ENCODE results near the gene SOCS1. TPM values are rescaled to one million over a fixed set of nuclear protein-coding genes. Genes with fewer than 3 reads are reported as not detected.
"Not testable (repeated sequence)": the region's sequence is repeated elsewhere in the genome, so short reads cannot be mapped to it uniquely, and the experiment has no call there.

The SOCS1 gene, protein sequence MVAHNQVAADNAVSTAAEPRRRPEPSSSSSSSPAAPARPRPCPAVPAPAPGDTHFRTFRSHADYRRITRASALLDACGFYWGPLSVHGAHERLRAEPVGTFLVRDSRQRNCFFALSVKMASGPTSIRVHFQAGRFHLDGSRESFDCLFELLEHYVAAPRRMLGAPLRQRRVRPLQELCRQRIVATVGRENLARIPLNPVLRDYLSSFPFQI
- total RNA-seq, result 100 to 1,000 TPM; 112 to 148 (median 114) TPM

DNA sequence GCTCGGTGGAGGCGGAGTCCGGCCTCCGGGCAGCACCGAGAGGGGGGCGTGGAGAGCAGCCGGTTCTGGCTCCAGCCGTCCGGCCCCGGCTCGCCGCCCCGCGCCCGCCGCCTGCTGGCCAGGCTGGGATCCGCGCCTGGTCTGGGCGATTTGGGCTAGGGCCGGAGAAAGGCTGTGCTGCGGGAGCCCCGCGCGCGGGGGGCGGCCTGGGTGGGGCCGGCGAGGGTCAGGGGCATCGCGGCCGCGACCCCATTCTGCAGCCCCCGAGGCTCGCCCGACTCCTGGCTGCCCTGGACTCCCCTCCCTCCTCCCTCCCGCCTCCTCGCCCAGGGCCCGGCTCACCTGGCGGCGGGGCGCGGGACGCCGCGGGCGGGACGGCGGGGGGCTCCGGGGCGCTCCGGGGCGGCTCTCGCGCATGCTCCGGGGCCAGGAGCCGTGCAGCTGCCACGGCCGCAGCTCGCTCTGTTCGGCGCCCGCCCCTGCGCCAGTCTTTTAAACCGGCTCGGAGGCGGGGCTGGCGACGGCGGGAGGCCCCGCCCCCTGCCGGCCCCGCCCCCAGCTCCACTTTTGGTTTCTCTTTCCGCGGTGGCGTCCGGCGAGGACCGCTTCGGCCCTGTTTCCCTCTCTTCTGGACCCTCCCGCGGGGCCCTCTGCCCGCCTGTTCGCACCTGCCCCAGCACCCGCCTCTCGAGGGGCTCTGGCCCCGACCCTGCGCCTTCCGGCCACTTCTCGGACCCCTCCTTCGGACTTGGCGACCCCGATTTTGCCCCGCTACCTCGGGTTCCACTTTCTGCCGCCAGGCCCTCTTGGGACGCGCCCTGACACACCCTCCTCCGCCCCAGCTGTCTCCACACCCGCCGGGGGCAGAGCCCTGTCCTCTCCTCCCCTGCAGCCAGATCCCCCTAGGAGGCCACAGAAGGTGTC is at the start of gene SOCS1:
Gene SOCS1, minus strand, starts transcription at position 468 of the 924 bp plus-strand sequence. CDS start 726 bp downstream, outside the sequence.
- ATAC-seq (peak; percentile 67 to 68), DNase-seq (peak; percentile 89)
- Mint-ChIP-seq H3K9me3 (no peaks in the 10 kb centered on the region), H3K4me1 (ENCODE audit: low read depth) (peaks cover 50% of the 10 kb centered on the region), H3K27me3 (ENCODE audit: low read depth) (no peaks in the 10 kb centered on the region), H3K36me3 (ENCODE audit: insufficient read depth) (peaks cover 23% of the 10 kb centered on the region), H3K4me3 (peak within 1 kb of the TSS; percentile 94)

DNA sequence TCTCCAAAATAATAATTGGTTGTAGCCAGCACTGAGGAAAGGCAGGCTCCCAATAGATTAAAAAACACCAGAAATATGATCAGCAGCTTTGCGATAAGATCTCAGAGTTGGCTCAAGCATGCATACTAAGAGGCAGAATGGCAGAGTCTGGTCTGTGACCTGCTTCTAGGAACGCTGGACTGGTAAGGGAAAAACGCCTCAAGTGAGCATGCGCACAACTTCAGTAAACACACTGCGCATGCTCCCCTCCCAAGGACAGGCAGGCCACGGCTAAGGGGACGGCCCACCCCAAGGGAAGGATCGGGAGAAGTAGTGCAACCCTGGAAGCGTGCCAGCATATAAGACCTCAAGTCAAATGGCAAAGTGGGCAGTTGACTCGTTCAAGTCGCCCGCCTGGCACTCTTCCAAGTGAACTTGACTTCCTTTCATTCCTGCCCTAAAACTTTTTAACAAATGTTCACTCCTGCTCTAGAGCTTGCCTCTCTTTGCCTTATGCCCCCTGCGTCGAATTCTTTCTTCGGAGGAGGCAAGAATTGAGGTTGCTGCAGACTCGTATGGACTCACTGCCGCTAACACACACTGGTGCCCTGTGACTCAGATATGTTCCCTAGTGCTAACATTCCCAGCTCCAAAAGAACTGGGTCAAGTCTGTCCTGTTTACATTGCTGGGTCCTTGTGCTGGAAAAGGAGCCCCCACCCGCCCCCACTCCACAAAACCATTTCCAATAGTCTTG is 47.6 kb upstream of the SOCS1 start:
- H3K36me3 Mint-ChIP-seq (ENCODE audit: insufficient read depth), result no peaks in the 10 kb centered on the region
- H3K27me3 Mint-ChIP-seq (ENCODE audit: low read depth), result no peaks in the 10 kb centered on the region
- ATAC-seq (no peak), DNase-seq (no peak)
- peaks cover 8% of the 10 kb centered on the region for H3K4me1 Mint-ChIP-seq (ENCODE audit: low read depth)
- H3K4me3 Mint-ChIP-seq, result no peak overlapping the region
- H3K9me3 Mint-ChIP-seq, result no peaks in the 10 kb centered on the region

DNA sequence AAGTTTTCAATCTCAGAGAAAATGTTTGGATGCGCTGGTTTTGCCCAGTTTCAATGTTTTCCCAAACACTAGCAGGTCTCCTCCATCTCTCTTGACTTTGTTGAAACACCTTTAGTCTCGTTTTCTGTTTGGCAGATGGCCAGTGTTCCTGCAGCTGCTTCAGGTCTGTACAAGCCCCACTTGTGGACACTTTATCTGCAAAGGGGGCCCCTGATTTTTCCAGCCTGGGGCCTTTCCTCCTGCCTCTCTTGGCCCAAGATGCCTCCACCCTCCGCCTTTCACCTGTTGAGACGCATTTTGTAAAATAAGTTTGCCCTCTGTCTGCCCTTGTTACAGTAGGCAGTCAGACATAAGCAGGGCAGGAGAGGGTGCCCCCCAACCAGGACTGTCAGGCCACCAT is 47.0 kb upstream of the SOCS1 start:
- Mint-ChIP-seq H3K4me3 (no peak overlapping the region), H3K36me3 (ENCODE audit: insufficient read depth) (no peaks in the 10 kb centered on the region), H3K9me3 (no peaks in the 10 kb centered on the region), H3K27me3 (ENCODE audit: low read depth) (no peaks in the 10 kb centered on the region), H3K4me1 (ENCODE audit: low read depth) (peaks cover 10% of the 10 kb centered on the region)
- DNase-seq (no peak), ATAC-seq (no peak)

DNA sequence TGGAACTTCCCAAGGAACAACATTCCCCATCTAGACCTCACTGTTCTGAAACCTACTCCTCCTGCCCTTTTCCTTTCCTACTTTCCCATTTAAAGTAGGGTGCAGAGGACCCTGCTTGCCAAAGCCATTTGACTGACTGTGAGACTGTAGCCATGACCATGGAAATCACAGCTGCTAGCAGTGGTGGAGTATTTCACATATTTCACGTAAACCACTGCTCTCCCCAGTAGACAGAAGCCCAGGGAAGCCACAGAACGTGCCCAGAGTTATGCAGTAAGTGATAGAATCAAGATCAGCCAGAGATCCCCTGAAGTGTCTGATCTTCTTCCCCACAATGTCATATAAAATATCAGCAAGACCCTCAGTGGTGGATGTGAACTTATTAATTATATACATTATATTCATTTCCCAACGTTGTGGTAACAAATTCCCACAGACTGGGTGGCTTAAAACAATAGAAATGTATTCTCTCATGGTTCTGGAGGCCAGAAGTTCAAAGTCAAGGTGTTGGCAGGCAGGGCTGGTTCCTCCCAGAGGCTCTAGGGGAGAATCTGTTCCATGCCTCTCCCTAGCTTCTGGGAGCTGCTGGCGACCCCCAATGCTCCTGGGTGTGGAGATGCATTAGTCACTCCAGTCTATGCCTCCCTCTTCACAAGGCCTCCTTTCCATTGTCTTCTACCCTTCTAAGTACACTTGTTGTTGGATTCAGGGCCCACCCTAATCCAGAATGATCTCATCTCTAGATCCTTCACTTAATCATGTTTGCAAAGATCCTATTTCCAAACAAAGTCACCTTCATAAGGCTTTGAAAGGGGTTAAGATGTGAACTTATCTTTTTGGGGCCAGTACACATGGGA is 45.9 kb upstream of the SOCS1 start:
- ATAC-seq (no peak), DNase-seq (no peak)
- peaks cover 18% of the 10 kb centered on the region for H3K4me1 Mint-ChIP-seq (ENCODE audit: low read depth)
- H3K36me3 Mint-ChIP-seq (ENCODE audit: insufficient read depth), result no peaks in the 10 kb centered on the region
- no peak overlapping the region for H3K4me3 Mint-ChIP-seq
- H3K27me3 Mint-ChIP-seq (ENCODE audit: low read depth), result no peaks in the 10 kb centered on the region
- no peaks in the 10 kb centered on the region for H3K9me3 Mint-ChIP-seq

DNA sequence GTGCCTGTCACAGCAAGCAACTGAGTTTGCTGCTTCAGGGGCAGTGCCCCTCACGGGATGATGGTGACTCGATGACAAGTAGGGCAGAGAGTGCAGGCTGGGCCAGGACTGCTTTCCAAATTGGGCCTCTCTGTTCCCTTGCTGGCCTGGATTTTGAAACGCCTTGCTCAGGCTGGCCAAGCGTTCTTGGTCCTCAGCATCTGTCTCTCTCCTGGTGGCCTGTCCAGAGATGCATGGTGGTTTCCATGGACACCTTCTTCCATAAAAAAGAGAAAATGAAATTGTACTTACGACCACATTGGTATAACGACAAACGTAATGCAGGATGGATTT is 44.5 kb upstream of the SOCS1 start:
- no peaks in the 10 kb centered on the region for H3K36me3 Mint-ChIP-seq (ENCODE audit: insufficient read depth)
- H3K4me1 Mint-ChIP-seq (ENCODE audit: low read depth), result peaks cover 22% of the 10 kb centered on the region
- no peak for DNase-seq
- no peaks in the 10 kb centered on the region for H3K9me3 Mint-ChIP-seq
- H3K27me3 Mint-ChIP-seq (ENCODE audit: low read depth), result no peaks in the 10 kb centered on the region
- no peak overlapping the region for H3K4me3 Mint-ChIP-seq
- no peak for ATAC-seq

DNA sequence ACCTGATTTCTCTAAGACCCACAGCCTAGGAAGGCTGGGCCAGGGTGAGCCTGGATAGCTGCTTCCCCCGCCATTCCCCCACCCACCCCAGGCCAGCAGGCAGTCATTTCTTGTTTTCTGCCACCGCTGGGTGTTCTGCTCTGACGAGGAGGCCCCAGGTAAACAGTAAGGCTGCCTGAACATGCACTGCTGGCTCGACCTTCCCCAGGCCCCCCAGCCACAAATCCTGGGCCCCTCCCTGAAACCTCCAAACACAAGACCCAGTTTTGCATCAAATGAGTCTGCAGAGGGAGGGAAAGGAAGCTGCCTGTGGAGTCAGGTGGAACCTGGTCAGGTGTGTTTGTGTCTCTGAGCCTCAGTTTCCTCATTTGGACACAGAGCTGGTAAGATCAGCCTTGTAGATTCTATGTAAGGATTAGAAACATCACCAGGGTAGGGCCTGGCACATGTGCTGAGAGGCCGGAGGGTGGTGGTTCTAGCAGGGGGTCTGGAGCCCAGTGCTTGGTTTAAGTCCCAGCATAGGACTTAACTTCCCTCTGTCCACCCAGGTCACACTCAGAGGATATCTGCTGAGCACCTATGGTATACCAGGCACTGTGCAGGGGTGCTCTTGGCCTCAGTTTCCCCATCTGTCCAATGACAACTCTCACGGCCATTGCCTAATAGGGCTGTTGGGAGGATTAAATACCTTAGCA is 44.0 kb upstream of the SOCS1 start:
- Mint-ChIP-seq H3K4me3 (no peak overlapping the region), H3K9me3 (no peaks in the 10 kb centered on the region), H3K4me1 (ENCODE audit: low read depth) (peaks cover 22% of the 10 kb centered on the region), H3K27me3 (ENCODE audit: low read depth) (no peaks in the 10 kb centered on the region), H3K36me3 (ENCODE audit: insufficient read depth) (no peaks in the 10 kb centered on the region)
- DNase-seq (no peak), ATAC-seq (no peak)

DNA sequence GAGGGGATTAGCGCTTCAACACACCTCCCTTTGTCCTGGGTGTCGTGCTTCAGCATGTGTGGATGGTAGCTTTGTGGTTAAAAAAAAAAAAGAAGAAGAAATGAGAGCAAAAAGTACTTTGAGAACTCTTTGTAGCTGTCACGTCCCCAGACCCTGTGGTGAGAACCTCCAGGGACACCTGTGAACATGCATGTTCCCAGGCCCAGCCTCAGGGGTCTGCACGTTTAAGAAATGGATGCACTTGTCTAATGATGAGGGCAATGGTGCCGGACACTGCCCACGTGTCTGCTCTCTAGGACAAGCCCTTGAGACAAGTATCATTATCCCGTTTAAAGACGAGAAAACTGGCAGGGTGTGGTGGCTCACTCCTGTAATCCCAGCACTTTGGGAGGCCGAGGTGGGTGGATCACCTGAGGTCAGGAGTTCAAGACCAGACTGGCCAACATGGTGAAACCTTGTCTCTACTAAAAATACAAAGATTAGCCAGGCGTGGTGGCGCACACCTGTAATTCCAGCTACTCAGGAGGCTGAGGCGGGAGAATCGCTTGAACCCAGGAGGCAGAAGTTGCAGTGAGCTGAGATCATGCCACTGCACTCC is 43.0 kb upstream of the SOCS1 start:
- H3K4me3 Mint-ChIP-seq; ATAC-seq; H3K27me3 Mint-ChIP-seq (ENCODE audit: low read depth); DNase-seq; H3K36me3 Mint-ChIP-seq (ENCODE audit: insufficient read depth); H3K9me3 Mint-ChIP-seq: not testable (repeated sequence)
- peaks cover 24% of the 10 kb centered on the region for H3K4me1 Mint-ChIP-seq (ENCODE audit: low read depth)

DNA sequence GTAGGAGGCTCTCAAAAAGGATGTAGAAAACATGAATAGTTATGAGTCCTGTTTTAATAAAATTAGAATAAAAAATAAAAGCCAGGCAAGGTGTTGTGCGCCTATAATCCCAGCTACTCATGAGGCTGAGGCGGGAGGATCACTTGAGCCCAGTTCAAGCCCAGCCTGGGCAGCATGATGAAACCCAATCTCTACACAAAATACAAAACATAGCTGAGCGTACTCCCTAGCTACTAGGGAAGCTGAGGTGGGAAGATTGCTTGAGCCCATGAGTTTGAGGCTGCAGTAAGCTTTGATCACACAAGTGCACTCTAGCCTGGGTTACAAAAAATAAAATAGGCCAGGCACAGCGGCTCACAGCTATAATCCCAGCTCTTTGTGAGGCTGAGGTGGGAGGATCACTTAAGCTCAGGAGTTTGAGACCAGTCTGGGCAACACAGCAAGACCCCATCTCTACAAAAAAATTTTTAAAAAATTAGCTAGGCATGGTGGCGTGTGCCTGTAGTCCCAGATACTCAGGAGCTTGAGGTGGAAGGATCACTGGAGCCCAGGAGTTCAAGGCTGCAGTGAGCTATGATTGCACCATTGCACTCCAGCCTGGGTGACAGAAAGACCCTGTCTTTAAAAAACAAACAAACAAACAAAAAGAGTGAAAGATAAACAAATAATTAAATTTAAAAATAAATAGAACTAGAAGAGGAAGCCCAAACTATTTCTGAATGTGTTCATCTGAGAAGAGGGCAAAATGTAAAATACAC is 42.3 kb upstream of the SOCS1 start:
- H3K4me1 Mint-ChIP-seq (ENCODE audit: low read depth), result peaks cover 24% of the 10 kb centered on the region
- no peaks in the 10 kb centered on the region for H3K27me3 Mint-ChIP-seq (ENCODE audit: low read depth)
- no peak for DNase-seq
- H3K36me3 Mint-ChIP-seq (ENCODE audit: insufficient read depth), result no peaks in the 10 kb centered on the region
- no peak overlapping the region for H3K4me3 Mint-ChIP-seq
- ATAC-seq, result no peak
- no peaks in the 10 kb centered on the region for H3K9me3 Mint-ChIP-seq

DNA sequence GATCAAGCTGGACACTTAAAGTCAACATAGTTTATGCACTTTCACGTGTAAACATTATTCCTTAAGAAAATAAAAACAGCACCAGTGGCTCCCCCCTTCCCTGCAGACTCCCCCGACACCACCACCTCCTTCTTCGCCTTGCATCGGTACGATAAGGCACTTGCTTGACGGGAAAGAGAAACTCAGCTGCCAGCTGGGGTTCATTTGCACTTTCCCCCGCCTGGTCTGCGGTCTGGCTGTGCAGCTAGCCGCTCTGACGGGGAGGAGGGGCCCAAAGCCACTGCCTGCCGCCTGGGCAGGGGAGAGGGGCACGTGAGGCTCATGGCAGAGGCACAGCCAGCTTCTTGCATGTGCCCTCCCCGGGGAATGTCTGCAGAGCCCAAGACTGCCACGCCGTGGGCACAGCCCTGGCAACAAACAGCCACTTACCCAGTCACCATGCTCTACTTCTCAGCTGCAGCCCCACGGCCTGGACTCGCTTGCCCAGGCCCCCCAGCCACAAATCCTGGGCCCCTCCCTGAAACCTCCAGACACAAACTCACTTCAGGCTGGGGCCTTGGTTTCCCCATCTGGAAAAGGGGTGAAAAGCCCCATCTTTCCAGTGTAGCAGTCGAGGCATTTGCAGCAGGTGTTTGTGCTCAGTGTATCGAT is 41.6 kb upstream of the SOCS1 start:
- Mint-ChIP-seq H3K4me1 (ENCODE audit: low read depth) (peaks cover 24% of the 10 kb centered on the region), H3K9me3 (no peaks in the 10 kb centered on the region), H3K27me3 (ENCODE audit: low read depth) (no peaks in the 10 kb centered on the region), H3K36me3 (ENCODE audit: insufficient read depth) (no peaks in the 10 kb centered on the region), H3K4me3 (peak overlapping the region; percentile 62)
- DNase-seq, result peak; percentile 54
- ATAC-seq, result peak; percentile 85 to 87

DNA sequence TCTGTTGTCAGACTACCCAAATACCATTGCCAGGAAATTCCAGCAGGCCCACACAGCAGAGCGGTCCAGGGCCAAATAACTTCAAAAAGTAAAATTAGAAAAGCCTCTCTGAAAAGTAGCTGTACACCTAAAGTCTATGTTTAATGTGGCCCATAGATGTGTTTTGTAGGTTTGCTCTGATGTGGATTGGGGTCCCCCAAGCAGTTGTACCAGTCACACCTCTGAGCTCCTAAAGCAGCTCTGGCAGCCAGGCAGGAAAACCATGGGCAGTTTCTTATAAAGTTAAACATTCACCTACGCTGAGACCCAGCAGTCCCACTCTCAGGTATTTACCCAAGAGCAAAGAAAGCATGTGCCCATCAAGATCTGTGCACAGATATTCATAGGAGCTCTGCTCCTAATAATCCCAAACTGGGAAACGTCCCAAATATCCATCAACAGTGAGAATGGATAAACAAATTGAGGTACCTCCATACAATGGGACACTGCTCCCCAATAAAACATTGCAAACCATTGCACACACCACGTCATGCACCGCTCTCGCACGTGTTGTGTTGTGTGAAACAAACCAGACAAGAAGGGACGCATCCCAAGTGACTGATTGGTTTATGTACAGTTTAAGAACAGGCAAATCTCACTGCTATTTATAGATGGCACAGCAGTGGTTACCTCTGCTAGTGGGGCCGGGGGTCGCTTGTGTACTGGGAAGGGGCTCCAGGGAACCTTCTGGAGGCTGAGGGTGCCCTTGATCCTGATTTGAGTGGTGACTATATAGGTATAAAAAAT is 40.9 kb upstream of the SOCS1 start:
- peak; percentile 13 to 14 for ATAC-seq
- no peaks in the 10 kb centered on the region for H3K9me3 Mint-ChIP-seq
- H3K27me3 Mint-ChIP-seq (ENCODE audit: low read depth), result no peaks in the 10 kb centered on the region

DNA sequence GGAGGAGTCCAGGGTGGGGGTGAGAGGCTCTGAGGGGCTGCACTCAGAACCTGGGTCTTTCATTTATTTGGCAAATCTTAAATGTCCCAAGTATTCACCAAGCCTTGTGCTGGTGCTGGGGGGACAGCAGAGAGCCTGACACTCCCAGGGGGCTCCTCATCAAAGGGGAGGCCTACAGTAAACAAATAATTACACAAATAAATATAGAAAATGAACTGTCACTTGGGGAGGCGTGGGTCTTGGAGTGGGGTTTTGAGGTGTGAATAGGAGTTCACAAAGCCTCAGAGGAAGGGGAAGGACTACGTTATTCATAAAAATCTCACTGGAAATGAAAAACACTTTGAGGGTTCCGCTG is 40.3 kb upstream of the SOCS1 start:
- DNase-seq, result no peak
- H3K9me3 Mint-ChIP-seq, result no peaks in the 10 kb centered on the region
- no peak overlapping the region for H3K4me3 Mint-ChIP-seq
- peaks cover 24% of the 10 kb centered on the region for H3K4me1 Mint-ChIP-seq (ENCODE audit: low read depth)
- no peak for ATAC-seq
- no peaks in the 10 kb centered on the region for H3K36me3 Mint-ChIP-seq (ENCODE audit: insufficient read depth)
- no peaks in the 10 kb centered on the region for H3K27me3 Mint-ChIP-seq (ENCODE audit: low read depth)

More for the DNA sequence above, 40.9 kb upstream of the SOCS1 start:
- peaks cover 24% of the 10 kb centered on the region for H3K4me1 Mint-ChIP-seq (ENCODE audit: low read depth)
- H3K36me3 Mint-ChIP-seq (ENCODE audit: insufficient read depth), result no peaks in the 10 kb centered on the region
- H3K4me3 Mint-ChIP-seq, result no peak overlapping the region
- DNase-seq, result no peak

DNA sequence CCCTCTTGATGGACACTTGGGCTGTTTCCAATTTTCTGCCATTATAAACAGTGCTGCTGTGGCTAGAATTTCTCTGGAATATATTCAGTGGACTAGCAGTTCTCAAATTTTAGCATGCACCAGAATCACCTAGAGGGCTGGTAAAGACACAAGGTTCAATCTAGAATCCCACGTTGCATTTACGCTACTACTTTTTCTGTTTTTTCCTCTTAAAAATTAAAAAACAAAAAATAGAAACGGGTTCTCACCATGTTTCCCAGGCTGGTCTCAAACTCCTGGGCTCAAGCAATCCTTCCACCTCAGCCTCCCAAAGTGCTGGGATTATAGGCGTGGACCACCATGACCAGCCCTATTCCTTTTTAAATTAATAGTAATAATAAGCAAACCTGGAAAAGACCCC is 39.7 kb upstream of the SOCS1 start:
- Mint-ChIP-seq H3K9me3 (no peaks in the 10 kb centered on the region), H3K36me3 (ENCODE audit: insufficient read depth) (no peaks in the 10 kb centered on the region), H3K27me3 (ENCODE audit: low read depth) (no peaks in the 10 kb centered on the region), H3K4me1 (ENCODE audit: low read depth) (peaks cover 24% of the 10 kb centered on the region), H3K4me3 (no peak overlapping the region)
- no peak for DNase-seq
- no peak for ATAC-seq
